Left renal cortex interstitium (tissue), 4 donors: Measurements from ENCODE around the gene NARS2. TPM values are rescaled to one million over a fixed set of nuclear protein-coding genes. Genes with fewer than 3 reads are reported as not detected.

ENCODE experiments used
- DNase-seq, 4 donors: peaks; one replicate each; pipeline ENCODE4 v3.0.0-alpha.2; 2013; ENCODE audit warnings: low read depth in 4 of 4, low spot score in 2 of 4, missing footprints in 1 of 4
- polyA plus RNA-seq, 4 donors: library from polyadenylated mRNA; unstranded; fragments of 120-200 nt; gene quantifications; one replicate each; pipeline ENCODE4 v1.2.1, GENCODE V29; 2013; ENCODE audit not compliant: insufficient read length in 4 of 4

The NARS2 gene
- polyA plus RNA-seq, 4 donors, result 32.9 to 53.2 (median 38.3) TPM

DNA sequence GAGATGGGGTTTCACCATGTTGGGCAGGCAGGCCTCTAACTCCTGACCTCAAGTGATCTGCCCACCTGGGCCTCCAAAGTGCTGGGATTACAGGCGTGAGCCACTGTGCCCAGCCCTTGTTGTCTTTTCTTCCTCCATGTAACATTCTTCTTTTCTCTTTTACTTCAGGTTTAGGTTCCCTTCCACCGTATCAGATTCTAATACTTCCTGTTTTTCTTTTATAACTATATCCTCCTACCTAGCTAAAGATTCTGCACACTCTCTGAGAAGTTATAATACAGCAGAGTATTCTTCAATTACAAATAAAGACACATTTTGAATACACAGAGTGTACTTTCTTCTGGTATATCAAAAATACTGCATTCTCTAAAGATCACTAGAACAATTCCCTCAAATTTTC is 123.8 kb downstream of the NARS2 start:
- DNase-seq, result no peak

DNA sequence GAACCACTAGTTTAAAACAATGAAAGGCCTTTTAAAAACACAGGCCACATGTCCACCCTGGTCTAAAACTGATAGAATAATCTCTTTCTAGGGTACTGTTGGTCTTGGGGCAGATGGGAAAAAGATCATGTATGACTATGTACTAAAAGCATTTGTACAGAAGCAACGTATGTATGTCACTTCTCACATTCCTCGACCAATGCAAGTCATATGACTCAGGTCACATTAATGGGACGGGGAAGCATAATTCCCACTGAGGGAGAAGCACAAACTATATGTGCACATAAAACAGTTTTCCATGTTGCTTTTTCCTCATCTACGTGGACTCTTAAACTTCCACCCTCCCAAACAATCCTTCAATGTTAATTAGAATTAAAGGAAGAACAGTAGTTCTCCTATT is 124.8 kb downstream of the NARS2 start:
- no peak for DNase-seq

DNA sequence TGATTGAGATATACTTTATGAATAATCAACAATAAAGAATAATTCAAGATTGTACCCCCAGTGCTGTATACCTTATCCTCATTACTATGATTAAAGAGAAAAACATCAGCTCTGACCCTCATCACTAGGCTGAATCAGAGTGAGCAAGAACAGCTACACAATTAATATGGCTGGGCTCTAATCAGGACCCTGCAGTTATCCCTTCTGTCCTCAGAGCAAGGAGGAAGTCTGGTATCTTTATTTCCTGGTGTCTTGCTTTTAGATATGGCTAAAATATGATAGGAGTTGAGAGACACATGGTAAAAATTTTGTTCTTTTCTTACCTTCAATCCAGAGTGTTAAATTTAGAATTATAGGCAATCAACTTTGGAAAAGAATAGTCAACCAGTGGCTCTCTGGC is 128.5 kb downstream of the NARS2 start:
- DNase-seq, result no peak

DNA sequence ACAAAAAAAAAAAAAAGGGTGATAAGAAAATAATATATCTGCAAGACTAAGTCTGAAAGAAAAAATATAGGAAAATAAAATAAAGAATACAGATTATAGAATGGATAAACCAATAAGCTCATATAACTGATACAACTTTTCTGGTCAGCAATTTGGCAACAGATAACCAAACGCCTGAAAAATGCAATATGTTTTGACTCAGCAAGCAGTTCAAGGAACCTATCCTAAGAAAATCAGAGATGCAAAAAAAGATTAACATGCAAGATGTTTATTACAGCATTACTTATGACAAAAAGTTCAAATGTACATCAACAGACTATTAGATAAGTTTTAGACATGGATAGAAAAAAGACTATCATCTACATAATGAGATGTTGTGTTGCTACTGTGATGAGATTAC is 129.9 kb downstream of the NARS2 start:
- DNase-seq, result no peak

DNA sequence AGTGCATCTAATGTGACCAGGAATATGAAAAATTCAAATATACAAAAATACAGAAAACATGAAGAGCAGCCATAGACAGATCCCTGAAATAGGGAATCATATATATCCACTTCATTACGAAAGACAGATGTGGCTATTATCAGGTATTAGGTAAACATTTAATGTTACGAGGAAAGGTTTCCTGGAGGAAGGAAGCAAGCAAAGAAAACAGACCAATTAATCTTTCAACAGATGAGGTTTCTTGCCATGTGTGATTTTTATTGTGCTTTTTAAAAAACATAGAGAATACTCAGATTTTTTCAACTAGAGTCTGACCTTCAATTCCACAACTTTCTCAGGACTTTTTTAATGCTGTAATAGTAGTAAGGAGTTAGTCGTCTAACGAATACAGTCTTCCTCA is 132.7 kb downstream of the NARS2 start:
- no peak for DNase-seq

DNA sequence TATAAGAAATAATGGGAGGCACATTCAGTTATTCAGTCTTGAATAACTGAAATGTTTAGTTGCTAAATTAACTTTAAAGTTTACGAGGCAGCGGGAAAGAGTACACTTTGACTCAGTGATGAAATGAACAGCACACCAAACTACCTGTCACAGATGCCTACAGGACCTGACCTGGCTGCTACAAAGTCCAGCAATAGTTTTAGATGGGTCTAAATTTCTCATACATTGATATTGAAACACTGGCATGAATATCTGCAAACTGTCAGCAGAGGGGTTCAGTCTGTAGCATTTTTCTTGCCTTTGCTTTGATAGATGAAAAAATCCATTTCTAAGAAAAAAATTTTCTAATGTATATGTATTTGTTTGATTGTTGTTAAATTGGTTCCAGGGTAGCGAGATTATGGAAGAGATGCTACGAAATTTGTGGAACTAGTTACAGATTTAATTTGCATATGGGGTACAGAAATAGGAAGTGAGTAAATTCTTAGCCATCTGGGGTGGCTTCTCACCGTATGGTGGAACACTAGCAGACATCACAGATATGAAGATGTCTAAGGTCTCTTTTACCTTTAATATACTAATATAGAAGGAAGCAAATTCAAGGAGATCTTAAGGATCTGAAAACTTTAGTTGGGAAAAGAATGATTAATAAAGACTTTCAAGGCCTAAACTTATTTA is 136.2 kb downstream of the NARS2 start:
- no peak for DNase-seq

DNA sequence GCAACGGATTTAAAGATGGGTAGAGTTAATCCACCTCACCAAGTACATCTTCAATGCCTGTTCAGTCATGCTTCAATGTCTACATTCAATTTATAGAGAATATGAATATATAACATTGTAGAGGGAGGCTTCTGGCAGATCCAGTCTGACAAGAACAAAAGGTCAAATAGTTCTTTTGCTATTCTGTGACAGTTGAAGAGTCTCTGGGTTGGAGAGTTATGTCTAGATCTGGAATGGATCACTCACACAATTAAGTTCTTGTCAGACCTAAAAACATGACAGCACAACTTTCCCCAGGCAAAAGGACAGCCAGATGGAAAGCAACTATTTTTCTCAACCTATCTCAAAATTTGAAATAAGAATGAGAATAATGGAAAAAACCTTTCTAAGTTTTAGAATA is 141.7 kb downstream of the NARS2 start:
- DNase-seq, result no peak

DNA sequence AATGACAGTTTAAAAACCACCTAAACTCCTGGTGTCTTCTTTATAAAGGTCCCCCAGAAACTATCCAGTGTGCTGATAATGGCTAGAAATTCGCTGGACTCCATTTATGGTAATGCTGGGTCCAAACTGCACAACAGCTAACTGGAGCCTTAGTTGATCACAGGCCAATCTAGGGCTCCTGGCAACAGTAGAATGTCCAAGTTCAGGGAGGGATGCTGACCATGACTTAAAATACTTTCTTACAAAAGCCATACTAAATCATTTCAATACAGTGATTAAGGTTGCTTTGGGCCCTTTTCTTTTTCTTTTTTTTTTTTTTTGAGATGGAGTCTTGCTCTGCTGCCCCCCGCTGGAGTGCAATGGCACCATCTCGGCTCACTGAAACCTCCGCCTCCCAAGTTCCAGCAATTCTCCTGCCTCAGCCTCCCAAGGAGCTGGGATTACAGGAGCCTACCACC is 142.6 kb downstream of the NARS2 start:
- no peak for DNase-seq

DNA sequence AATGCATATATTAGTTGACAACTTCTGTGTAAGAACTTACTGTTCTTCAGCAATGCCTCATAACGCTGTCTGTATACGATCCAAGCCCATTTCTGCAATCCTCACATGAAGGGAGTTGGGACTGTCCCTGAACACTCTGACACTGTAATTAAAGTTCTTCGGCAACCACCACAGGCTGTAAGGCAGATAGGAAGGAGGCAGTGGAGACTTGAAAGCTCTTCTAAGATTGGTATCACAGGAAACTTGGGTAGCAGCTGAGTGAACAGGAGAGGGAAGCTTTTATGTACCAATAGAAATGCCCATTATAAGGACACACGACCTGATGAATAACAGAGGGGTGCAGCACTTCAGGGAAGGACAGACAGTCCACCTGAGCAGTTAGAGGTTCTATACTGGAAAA is 145.0 kb downstream of the NARS2 start:
- no peak for DNase-seq

DNA sequence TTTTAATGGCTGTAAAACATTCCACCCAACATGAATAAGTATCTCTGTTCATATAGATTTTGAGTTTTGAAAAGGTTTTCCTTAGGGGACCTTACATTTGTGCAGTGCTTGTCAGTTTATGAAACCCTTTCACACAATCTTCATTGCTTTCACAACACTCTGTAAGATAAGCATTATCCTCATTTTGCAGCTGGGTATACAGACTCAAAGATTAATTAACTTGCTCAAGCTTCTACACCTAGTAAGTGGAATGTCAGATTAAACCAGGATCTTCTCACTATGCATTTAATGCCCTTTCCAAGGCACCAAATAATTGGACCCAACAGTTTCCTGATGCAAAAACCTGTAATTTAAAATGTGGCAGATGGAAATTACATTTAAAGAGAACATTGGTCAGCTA is 145.5 kb downstream of the NARS2 start:
- DNase-seq, result no peak

DNA sequence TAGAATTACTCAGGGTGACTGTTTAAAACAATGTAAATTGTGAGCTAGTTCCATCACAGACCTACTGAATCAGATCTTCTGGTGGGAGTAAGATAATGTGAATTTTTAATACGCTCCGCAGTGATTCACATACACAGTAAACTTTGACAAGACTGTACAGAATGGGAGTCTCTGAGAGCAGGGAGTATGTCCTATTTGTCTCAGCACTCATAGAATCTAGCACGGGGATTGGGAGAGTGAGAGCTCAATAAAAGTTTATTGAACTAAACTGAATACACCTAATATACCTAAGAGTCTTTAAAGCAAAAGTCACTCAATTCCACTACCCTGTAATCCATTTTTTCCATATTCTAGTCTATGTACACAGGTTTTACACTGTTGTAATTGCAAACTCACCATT is 145.9 kb downstream of the NARS2 start:
- no peak for DNase-seq

DNA sequence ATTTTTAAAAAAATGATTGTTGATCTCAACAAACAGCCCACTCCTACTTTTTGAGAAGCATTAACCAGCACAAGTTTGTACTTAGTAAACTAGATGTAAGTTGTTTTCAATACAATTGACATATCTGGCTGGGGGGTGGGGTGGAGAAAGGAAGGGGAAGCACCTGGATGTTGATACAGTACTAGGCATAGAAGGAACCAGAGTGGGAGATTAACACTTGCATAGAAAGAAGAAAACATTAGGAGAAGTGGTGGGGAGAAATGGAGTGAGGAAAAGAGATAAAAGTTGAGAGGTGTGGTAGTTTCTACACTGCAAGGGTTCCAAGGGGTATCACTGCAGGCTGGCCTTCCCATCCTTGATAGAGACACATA is 146.4 kb downstream of the NARS2 start:
- DNase-seq, result no peak

DNA sequence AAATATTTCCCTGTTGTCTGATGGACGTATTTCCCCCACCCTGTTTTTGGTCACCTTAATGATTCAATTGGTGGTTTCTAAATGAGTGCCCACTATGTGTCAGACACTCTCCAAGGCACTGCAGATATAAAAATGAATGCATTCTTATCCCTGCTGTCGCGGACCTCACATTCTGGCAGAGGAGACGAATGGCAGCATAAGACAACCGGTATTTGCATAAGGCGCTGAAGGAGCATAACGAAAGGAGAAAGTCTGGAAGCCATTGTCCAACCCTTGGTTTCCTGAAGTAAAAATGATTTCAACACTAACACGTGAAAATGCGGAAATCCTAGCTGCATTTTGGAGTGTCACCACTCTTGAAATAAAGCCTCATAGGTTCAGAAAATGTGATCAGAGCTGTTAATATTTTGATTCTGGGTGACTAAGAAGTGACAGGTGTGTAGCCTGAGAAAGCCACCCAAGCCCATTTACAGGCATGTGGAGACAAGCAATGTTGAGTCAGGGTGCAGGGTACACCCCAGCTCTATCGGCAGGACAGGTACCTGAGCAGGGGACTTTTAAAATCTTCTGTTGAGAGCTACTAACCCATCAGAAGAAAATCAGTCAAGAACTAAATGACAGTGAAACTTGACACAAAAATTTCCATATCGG is 146.9 kb downstream of the NARS2 start:
- DNase-seq, result no peak

DNA sequence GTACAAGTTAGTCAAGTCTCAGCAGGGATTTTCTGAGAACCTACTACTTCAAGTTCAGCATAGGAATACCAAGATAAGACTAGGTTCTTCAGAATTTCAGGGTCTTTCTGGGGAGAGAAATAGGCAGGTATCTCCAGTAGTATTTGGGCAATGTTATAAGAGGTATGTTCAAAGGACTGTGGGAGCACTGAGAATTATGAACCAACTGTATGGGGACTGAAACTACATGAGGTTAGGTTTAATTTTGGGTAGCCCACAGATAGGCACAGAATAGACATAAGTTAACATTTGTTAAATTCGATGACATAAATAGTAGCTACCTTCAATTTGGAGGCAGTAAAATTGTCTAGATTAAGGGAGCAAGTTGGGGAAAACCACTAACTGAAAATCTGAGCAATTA is 147.8 kb downstream of the NARS2 start:
- DNase-seq, result no peak

DNA sequence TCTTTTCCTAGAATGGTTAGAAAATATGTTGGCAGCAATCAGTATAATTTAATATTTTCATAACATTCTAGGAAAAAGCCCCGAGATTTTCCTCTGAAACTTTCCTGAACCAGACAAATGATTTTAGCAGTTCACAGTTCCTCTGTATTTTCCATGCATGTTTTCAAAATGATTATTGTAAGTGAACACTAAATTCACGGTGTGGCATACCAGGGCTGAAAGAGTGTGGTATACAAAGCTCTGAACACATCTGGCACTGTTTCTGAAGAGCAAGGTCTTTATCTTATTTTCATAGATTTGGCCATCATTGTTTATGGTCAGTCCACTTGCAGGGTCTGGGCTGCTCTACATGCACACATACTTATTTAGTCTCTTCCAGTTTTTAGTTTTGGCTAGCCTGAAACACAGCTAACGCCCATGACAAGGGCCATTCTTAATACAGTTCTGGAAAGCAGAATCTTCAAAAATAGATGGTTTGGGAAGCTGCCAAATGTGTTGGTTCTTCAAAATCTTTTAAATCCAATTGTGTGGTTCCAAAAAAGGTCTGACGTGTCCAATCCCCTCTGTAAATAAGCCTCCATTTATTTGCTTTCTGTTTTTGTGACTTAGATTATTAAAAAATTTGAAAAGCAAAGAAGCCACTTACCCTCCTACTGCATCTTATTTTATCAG is 149.1 kb downstream of the NARS2 start:
- DNase-seq, result no peak

DNA sequence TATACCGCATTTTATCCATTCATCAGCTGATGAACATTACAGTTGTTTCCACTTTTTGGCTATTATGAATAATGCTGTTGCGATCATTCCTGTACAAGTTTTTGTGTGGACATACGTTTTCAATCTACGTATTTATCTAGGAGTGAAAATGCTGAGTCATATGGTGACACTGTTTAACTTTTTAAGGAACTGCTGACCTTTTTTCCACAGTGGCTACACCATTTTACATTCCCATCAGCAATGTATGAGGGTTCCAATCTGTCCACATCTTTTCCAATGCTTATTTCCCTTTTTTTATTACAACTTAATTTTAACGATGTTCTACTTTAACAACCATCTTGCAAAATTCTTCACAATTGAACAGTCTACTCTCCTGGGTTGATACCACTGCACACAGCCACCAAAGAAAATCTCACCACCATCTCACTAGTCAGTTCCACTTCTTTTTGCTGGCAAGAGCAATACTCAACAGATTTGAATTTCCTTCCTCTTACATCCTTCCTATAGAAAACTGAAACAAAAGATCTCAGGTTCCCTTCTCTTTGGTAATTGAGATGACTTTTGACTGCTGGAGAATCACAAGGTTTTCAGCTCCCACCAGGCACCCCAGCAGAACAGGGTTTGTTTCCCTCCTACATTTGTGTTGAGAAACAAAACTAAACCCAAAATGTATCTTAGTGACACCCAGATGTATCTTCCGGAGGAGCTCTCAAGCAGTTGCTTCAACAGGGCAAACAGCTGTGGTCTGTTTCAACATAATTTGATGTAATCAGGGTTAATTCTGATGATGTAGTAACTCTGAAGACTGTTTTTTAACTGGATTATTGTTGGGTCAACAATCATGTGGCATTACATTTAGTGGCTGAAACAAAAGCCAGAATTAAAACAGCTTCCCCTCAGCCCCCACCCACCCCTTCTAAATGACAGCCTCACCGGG is 150.1 kb downstream of the NARS2 start:
- no peak for DNase-seq

DNA sequence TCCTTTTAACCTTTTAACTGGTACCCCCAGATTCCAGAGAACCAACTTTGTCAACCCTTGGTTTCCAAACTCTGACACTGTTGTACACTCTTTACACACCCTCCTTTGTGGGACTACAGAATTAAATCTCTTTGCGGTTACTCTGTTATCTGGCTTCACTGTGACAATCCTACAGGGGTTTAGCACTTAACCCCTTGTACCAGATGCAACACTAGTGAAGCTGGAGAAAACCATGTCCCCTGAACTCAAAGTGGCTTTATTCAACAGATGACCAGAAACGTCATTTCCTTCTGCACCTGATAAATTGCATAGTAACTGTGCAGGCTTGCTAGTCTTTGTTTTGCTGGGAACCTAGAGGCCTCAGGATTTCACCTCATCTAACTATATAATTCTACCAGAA is 151.4 kb downstream of the NARS2 start:
- no peak for DNase-seq

DNA sequence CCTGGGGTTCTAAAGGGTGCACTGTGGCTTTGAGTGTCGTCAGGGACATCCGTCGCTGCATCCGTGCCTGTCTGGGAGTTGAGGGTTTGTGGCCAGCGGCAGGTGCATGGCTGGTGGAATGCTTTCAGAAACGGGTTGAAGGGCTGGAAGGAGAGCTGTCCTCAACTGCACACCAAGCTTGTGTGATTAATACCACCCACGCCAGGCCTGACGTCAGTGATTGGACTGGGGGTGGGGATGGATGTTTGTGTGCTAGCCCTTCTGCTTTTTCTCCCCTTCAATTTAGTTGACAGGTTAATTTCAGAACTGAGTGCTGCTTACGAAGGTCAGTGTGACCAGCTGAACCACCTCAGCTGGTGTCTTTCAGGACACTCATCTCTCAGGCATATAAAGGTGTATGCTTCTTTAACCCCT is 153.9 kb downstream of the NARS2 start:
- DNase-seq, result peak in 2 of 4 donors; percentile 29 to 40

DNA sequence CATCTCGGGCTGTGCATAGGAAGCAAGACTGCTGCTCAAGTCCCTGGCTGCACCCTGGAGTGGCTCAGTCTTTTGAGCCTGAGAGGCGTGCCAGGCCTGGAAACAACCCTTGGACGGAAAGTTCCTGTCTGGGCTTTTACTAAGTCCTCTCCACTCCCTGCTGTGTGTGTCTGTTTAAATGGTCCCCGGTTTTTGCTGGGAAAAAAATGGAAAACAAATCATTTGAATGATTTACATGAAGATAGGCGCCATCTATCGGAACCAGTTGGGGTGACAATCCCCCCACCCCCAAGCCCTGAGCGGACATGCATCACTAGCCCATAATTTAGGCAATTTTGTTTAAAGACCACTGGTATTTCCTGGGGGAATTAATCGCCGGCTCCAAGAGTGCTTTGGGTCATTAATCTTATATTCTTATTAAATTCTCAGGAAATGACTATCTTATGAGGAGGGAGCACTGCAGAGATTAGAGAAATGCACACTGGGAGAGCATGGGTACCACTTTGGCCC is 154.4 kb downstream of the NARS2 start:
- peak; percentile 48 to 79 (median 64) for DNase-seq

DNA sequence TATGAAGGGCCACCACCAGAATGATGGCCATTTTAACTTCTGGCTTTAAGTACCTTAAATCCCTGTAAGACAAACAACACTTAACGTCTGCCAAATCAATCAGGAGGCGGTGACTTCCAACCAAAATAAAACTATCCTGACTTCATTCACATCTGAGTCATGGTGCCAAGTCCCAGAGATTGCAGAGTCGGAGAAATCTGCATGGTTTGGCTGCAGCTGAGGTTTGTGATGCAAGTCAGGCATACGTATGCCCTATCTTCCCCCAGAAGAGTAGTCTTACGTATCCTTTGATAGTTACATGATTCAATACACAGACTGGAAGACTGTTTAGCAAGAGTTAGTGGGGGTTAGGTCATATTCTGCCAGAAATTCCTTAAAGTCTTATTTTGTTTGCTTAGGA is 155.3 kb downstream of the NARS2 start:
- DNase-seq, result peak in 1 of 4 donors; percentile 8
